Gastrocnemius medialis (tissue), 4 donors: ENCODE results near the gene GALNT2. TPM values are rescaled to one million over a fixed set of nuclear protein-coding genes. Genes with fewer than 3 reads are reported as not detected.
A peak's percentile ranks its signal among the peaks of the same experiment; 100 is the strongest.

Experiments used
- ATAC-seq, 2 donors: fragments of 150-250 bp; one replicate each; pipeline ENCODE4 v1.9.1; 2016
- DNase-seq, 2 donors: peaks; one replicate each; pipeline ENCODE4 v3.0.0-alpha.2; 2019
- H3K27ac ChIP-seq, 4 donors: fragments of 200-600 bp; sonication (generic); 1 replicate in 1 of 4; 2 replicates in 3 of 4; pipeline ENCODE4 v1.5.1; 2016 to 2018; ENCODE audit warnings: mild to moderate bottlenecking in 2 of 4, moderate library complexity in 1 of 4
- H3K27me3 ChIP-seq, 3 donors: fragments of 200-600 bp; sonication (generic) in 2 of 3; 1 replicate in 1 of 3; 2 replicates in 2 of 3; pipeline versions ENCODE4 v1.5.1 to v1.6.0; 2016 to 2019; ENCODE audit warnings: mild to moderate bottlenecking in 1 of 3, moderate library complexity in 1 of 3
- H3K36me3 ChIP-seq, 2 donors: fragments of 200-600 bp; sonication (generic) in 1 of 2; one replicate each; pipeline ENCODE4 v1.5.1; 2017 to 2018
- H3K4me1 ChIP-seq, 2 donors: fragments of 200-600 bp; sonication (generic) in 1 of 2; one replicate each; pipeline ENCODE4 v1.5.1; 2016 to 2017; ENCODE audit warnings: mild to moderate bottlenecking in 2 of 2
- H3K4me3 ChIP-seq, 4 donors: fragments of 200-600 bp; sonication (generic) in 3 of 4; 1 replicate in 1 of 4; 2 replicates in 3 of 4; pipeline ENCODE4 v1.5.1; 2016 to 2019; ENCODE audit warnings: mild to moderate bottlenecking in 2 of 4
- H3K9me3 ChIP-seq, 3 donors: fragments of 200-600 bp; sonication (generic) in 2 of 3; 1 replicate in 1 of 3; 2 replicates in 2 of 3; pipeline ENCODE4 v1.5.1; 2016 to 2019
- POLR2A ChIP-seq, 2 donors: fragments of 450-650 bp; IDR thresholded peaks; one replicate each; pipeline ENCODE4 v1.6.1; 2017; ENCODE audit warnings: antibody characterized with exemption in 2 of 2, mild to moderate bottlenecking in 2 of 2, moderate library complexity in 2 of 2
- in situ Hi-C, 4 donors: fragments of 200-750 bp; cut with MboI; loops; one replicate each; pipeline versions ENCODE4 v1.15.0 to v1.8.0; 2017; ENCODE audit warnings: low sequenced_read_pairs in 4 of 4
- intact Hi-C: fragments of 100-400 bp; cut with DNase I; formaldehyde crosslinking; loops from one replicate; pipeline ENCODE4 v1.15.1; 2023; ENCODE audit warnings: low total_unique reads
- total RNA-seq, 4 donors: library from RNA; depleted of rRNA; stranded (reverse); fragments of >200 nt; gene quantifications; one replicate each; pipeline versions ENCODE4 v1.1.0 to v1.2.3, GENCODE V29; 2016
- TF ChIP-seq, protein P1 (sequence below), 5 experiments: fragments of 450-650 bp in 3 of 5; fragments of 200-600 bp in 2 of 5; sonication (generic) in 2 of 5; IDR thresholded peaks in 4 of 5; conservative IDR thresholded peaks in 1 of 5; 1 replicate in 4 of 5; 2 replicates in 1 of 5; pipeline ENCODE4 v1.5.1; 2016 to 2019; ENCODE audit warnings: antibody characterized with exemption in 5 of 5, mild to moderate bottlenecking in 3 of 5, moderate library complexity in 3 of 5

Gene GALNT2
- total RNA-seq, 4 donors from 2014 or later = 73.7 to 106 (median 78.3) TPM

DNA sequence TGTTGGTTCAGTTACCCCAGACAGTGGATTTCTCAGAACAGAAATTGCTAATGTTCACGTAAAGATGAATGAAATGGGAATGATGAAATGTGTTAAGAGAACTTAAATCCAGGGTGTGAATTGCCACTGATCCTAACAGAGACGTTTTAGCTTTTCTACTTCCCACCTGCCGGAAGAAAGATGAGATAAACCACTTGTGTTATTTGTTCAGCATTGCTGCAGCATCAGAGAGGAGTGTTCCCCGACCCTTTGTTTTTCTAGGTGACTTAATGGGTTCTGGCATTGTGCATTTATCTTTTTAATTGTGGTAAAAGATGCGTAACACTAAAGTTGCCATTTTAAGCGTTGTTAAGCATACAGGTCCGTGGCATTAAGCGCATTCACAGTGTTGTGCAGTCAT lies 122.3 kb downstream of the GALNT2 start:
- TF ChIP-seq POLR2A (IDR thresholded peaks at IDR 0.05) = no peak
- TF ChIP-seq, protein P1, sequence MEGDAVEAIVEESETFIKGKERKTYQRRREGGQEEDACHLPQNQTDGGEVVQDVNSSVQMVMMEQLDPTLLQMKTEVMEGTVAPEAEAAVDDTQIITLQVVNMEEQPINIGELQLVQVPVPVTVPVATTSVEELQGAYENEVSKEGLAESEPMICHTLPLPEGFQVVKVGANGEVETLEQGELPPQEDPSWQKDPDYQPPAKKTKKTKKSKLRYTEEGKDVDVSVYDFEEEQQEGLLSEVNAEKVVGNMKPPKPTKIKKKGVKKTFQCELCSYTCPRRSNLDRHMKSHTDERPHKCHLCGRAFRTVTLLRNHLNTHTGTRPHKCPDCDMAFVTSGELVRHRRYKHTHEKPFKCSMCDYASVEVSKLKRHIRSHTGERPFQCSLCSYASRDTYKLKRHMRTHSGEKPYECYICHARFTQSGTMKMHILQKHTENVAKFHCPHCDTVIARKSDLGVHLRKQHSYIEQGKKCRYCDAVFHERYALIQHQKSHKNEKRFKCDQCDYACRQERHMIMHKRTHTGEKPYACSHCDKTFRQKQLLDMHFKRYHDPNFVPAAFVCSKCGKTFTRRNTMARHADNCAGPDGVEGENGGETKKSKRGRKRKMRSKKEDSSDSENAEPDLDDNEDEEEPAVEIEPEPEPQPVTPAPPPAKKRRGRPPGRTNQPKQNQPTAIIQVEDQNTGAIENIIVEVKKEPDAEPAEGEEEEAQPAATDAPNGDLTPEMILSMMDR (IDR thresholded peaks at IDR 0.05 in 4 of 5, conservative IDR thresholded peaks at IDR 0.05 in 1 of 5) = no peak
- H3K4me3 ChIP-seq = no peak overlapping the region
- H3K4me1 ChIP-seq = peaks cover 55 to 71% of the 10 kb centered on the region in 2 donors
- in situ Hi-C loops = no loop called here
- no peaks in the 10 kb centered on the region for H3K9me3 ChIP-seq
- ATAC-seq (no peak), DNase-seq (no peak)
- no peaks in the 10 kb centered on the region for H3K27me3 ChIP-seq
- peak overlapping the region; percentile 78 to 84 (median 81) for H3K27ac ChIP-seq
- H3K36me3 ChIP-seq = no peaks in the 10 kb centered on the region
- intact Hi-C loops = no loop called here

DNA sequence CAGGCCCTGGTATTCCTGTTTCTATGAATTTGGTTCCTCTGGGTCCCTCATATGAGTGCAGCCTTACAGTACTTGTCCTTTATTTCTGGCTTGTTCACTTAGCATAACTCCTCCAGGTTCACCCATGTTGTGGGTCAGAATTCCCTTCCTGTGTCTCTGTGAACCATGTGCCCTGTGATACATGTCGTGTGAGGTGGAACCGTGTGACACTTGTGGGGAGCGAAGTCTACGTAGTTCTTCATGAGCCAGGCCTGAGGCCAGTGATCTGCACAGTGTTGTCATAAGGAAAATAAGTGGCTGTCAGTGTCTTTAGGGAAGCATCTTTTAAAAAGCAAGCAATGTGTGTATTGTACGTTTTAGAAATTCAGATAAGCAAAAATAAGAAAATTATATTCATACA lies 122.8 kb downstream of the GALNT2 start:
- ATAC-seq = no peak
- DNase-seq = no peak
- Histone ChIP-seq H3K9me3 (no peaks in the 10 kb centered on the region), H3K36me3 (no peaks in the 10 kb centered on the region), H3K4me1 (peaks cover 59 to 73% of the 10 kb centered on the region in 2 donors), H3K27me3 (no peaks in the 10 kb centered on the region), H3K27ac (peak overlapping the region; percentile 78 to 84 (median 81)), H3K4me3 (no peak overlapping the region)
- in situ Hi-C loops (no loop called here), intact Hi-C loops (no loop called here)
- no peak for TF ChIP-seq POLR2A (IDR thresholded peaks at IDR 0.05)
- TF ChIP-seq, protein P1 (IDR thresholded peaks at IDR 0.05 in 4 of 5, conservative IDR thresholded peaks at IDR 0.05 in 1 of 5) = no peak

DNA sequence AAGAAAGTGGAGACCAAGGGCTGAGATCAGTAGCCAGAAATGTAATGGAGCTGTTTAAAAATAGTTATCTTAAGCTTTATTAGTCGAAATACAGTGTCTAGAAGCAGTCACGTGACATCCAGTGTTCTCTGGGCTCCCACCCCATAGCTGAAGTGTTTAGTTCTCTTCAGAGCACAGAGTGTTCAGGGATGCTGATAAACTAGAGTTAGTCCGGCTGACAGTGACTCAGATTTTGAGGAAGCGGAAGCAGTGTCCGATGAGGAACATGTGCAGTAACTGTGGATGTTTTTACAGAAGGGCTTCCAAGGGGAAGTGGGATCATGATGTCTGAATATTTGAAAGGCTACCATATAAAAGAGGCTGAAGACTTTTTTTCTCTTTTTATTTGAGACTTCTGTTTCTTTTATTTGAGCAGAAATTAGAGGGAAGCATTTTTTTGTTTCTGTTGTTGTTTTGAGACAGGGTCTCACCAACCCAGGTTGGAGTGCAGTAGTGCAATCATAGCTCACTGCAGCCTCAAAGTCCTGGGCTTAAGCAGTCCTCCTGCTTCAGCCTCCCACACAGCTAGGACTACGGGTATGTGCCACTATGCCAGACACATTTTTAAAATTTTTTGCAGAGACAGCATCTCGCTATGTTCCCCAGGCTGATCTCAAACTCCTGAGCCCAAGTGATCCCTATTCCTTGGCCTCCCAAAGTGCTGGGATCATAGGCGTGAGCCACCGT lies 124.2 kb downstream of the GALNT2 start:
- Histone ChIP-seq H3K36me3 (no peaks in the 10 kb centered on the region), H3K9me3 (no peaks in the 10 kb centered on the region), H3K27ac (peak overlapping the region; percentile 78 to 84 (median 81)), H3K4me1 (peaks cover 54 to 63% of the 10 kb centered on the region in 2 donors), H3K27me3 (no peaks in the 10 kb centered on the region), H3K4me3 (no peak overlapping the region)
- ATAC-seq = peak; percentile 96
- peak; percentile 84 to 93 for DNase-seq
- intact Hi-C loops = no loop called here
- in situ Hi-C loops = no loop called here
- TF ChIP-seq POLR2A (IDR thresholded peaks at IDR 0.05) = no peak
- TF ChIP-seq, protein P1 (IDR thresholded peaks at IDR 0.05 in 4 of 5, conservative IDR thresholded peaks at IDR 0.05 in 1 of 5) = peak in 2 of 5 experiments; percentile 15 to 16

DNA sequence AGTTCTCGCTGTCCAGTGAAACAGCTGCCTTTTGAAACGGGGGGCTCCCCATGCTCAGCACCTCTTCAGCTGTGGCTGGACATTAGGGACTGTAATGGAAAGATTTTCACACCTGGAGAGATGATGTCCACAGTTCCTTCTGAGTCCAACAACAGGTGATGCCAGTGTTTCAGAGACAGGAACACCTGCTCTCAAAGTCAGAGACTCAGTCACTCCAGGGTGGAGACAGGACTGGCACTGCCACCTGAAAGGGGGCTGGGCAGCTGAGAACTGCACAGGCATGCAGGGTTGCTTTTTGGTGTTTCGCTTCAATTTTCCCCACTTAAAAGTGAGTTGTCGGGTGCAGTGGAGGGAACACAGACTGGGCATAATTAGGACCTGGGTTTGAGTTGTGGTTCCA lies 124.8 kb downstream of the GALNT2 start:
- H3K27me3 ChIP-seq = no peaks in the 10 kb centered on the region
- in situ Hi-C loops = no loop called here
- H3K36me3 ChIP-seq = no peaks in the 10 kb centered on the region
- H3K9me3 ChIP-seq = no peaks in the 10 kb centered on the region
- peaks cover 49 to 57% of the 10 kb centered on the region in 2 donors for H3K4me1 ChIP-seq
- DNase-seq (peak; percentile 55 to 64), ATAC-seq (peak; percentile 61 to 66)
- intact Hi-C loops = no loop called here
- peak overlapping the region; percentile 78 to 84 (median 81) for H3K27ac ChIP-seq
- no peak overlapping the region for H3K4me3 ChIP-seq
- TF ChIP-seq POLR2A (IDR thresholded peaks at IDR 0.05) = no peak
- TF ChIP-seq, protein P1 (IDR thresholded peaks at IDR 0.05 in 4 of 5, conservative IDR thresholded peaks at IDR 0.05 in 1 of 5) = no peak
